MCF 10A (cell line): ENCODE results near the gene NOM1. TPM values are rescaled to one million over a fixed set of nuclear protein-coding genes. Genes with fewer than 3 reads are reported as not detected.

Experiments
- BruUV-seq: library from RNA; stranded (reverse); fragments of 400-500 nt; replicated peaks from 2 replicates; lab custom pipeline; 2021; lab: Mats Ljungman, UMichigan
- CTCF ChIA-PET: fragments of 300-600 bp; sonication (Branson Sonifier 250); formaldehyde crosslinking; extraction: SDS; loops from one replicate; lab custom pipeline; 2021; ENCODE audit warnings: antibody characterized with exemption, inconsistent platforms; lab: Yijun Ruan, JAX
- POLR2A ChIA-PET: fragments of 300-600, 350-650 bp; sonication (Branson Sonifier 250); formaldehyde crosslinking; extraction: SDS; loops from one replicate; lab custom pipeline; 2020; ENCODE audit warnings: antibody characterized with exemption, inconsistent platforms; lab: Yijun Ruan, JAX
- DNase-seq: peaks from one replicate; pipeline ENCODE4 v3.0.0-alpha.2; 2018; ENCODE audit not compliant: unreplicated experiment
- H3K27ac Mint-ChIP-seq: one replicate; pipeline ENCODE4 v1.8.0; 2022; ENCODE audit warnings: mild to moderate bottlenecking, low read depth, mixed read lengths; ENCODE audit not compliant: unreplicated experiment
- H3K27me3 Mint-ChIP-seq: one replicate; pipeline ENCODE4 v1.8.0; 2022; ENCODE audit warnings: mixed read lengths; ENCODE audit not compliant: insufficient read depth, unreplicated experiment
- H3K36me3 Mint-ChIP-seq: one replicate; pipeline ENCODE4 v1.8.0; 2022; ENCODE audit warnings: mild to moderate bottlenecking, moderate library complexity, mixed read lengths; ENCODE audit not compliant: insufficient read depth, unreplicated experiment
- H3K4me1 Mint-ChIP-seq: one replicate; pipeline ENCODE4 v1.8.0; 2022; ENCODE audit warnings: mixed read lengths; ENCODE audit not compliant: insufficient read depth, unreplicated experiment
- H3K4me3 Mint-ChIP-seq: one replicate; pipeline ENCODE4 v1.8.0; 2022; ENCODE audit warnings: mild to moderate bottlenecking, moderate library complexity, mixed read lengths; ENCODE audit not compliant: unreplicated experiment
- H3K9me3 Mint-ChIP-seq: one replicate; pipeline ENCODE4 v1.8.0; 2022; ENCODE audit warnings: mixed read lengths; ENCODE audit not compliant: unreplicated experiment
- intact Hi-C: fragments of 100-400 bp; cut with micrococcal nuclease; formaldehyde crosslinking; loops from 2 replicates; pipeline ENCODE4 v1.14.1; 2022
- total RNA-seq: library from RNA; stranded (reverse); gene quantifications from 2 replicates; pipeline ENCODE4 v1.2.3, GENCODE V29; 2022
- TF ChIP-seq, protein P1 (sequence below): fragments of 200-600 bp; IDR thresholded peaks from one replicate; pipeline ENCODE4 v1.8.0; 2022; ENCODE audit warnings: antibody characterized with exemption, mild to moderate bottlenecking; ENCODE audit not compliant: unreplicated experiment

Gene NOM1
- total RNA-seq, 1 experiment from 2014 or later, result 34.1 TPM

DNA sequence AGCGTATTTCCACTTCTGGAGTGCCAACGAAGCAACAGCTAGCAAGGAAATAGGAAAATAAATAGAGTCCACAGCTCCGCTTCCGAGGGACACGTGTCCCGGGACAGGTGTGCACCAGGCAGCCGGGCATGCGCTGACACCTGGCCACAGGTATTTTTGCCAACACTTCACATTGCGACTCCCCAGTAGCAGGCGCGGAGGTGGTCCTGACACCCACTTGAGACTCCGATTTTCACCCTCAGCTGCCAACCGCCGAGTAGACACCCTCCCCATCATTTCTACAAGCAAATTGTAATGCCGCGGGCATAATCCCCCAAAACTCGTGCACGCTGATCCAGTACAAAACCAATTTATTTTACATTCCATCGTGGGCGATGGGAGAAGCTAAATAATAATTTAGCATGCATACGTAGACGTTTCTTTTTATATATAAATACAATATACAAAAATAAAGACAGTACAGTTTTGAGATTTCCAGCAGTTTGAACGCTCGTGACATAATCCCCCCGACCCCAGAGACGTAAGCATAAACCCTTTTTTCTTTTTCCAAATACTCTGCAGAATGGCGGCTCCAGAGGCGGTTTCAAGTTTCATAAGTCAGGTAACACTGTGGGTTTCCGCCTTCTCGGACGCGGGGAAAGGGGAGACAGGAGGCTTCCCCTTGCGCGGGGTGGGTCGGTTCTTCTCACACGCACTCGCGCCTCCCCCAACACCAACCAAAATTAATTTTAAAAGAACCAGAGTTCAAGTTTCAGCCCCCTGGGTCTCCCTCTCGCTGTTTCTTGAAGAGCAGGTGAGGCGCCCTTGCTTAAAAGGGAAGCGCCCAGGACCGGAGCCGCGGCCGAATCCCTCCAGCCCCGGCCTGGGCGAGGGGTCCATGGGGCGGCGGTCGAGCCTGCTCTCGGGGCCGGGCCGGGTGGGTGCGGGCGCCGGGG, 55.3 kb downstream of the NOM1 start:
- CTCF ChIA-PET, result interaction anchor here (0.6 kb wide), 1 partner anchor 64 kb away, joined by 3 read pairs; no protein-coding TSS in a partner anchor
- no peaks in the 10 kb centered on the region for H3K9me3 Mint-ChIP-seq
- intact Hi-C loops, result no loop called here

DNA sequence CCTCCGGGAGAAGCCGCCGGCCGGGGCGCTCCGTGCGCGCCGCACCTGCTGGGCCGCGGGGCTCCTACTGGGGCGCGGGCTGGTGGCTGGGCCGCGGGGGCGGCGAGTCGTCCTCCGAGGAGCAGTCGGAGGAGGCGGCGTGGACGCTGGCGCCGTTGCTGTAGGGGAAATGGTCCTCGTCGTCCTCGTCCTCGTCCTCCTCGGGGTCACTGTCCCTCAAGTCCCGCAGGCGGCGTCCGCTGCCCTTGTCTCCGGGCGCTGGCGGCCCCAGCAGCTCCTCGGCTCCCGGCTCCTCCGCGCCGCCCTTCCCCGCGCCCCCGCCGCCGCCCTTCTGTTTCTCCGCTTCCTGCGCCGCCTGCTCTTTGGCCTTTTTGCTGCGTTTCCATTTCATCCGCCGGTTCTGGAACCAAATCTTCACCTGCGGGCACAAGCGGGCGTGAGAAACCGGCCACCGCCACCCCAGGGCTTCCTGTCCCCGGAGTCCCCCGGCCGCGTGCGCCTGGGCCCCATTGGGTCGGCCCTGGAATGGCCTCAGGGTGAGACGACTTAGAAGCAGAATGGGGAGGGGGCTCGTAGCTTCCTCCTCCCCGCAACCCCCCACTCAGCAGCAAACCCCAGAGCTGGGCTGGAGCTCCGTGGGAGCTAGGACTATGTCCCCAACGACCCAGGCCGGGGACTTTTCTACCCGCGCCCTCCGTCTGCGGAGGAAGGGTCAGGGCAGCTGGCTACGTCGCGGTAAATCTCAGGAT, 56.1 kb downstream of the NOM1 start:
- Mint-ChIP-seq H3K4me1 (peaks cover 4% of the 10 kb centered on the region), H3K36me3 (no peaks in the 10 kb centered on the region), H3K4me3 (no peak overlapping the region), H3K27ac (no peak overlapping the region), H3K9me3 (no peaks in the 10 kb centered on the region), H3K27me3 (no peaks in the 10 kb centered on the region)
- intact Hi-C loops, result no loop called here
- CTCF ChIA-PET, result interaction anchor here (0.7 kb wide), 2 partner anchors 36 to 61 kb away, joined by 3 read pairs; no protein-coding TSS in a partner anchor
- POLR2A ChIA-PET, result no interaction called here
- TF ChIP-seq, protein P1, sequence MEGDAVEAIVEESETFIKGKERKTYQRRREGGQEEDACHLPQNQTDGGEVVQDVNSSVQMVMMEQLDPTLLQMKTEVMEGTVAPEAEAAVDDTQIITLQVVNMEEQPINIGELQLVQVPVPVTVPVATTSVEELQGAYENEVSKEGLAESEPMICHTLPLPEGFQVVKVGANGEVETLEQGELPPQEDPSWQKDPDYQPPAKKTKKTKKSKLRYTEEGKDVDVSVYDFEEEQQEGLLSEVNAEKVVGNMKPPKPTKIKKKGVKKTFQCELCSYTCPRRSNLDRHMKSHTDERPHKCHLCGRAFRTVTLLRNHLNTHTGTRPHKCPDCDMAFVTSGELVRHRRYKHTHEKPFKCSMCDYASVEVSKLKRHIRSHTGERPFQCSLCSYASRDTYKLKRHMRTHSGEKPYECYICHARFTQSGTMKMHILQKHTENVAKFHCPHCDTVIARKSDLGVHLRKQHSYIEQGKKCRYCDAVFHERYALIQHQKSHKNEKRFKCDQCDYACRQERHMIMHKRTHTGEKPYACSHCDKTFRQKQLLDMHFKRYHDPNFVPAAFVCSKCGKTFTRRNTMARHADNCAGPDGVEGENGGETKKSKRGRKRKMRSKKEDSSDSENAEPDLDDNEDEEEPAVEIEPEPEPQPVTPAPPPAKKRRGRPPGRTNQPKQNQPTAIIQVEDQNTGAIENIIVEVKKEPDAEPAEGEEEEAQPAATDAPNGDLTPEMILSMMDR, result no peak
- DNase-seq, result no peak
- BruUV-seq, result no TSS peak

More for the DNA sequence above, 55.3 kb downstream of the NOM1 start:
- H3K4me3 Mint-ChIP-seq, result no peak overlapping the region
- no peak for DNase-seq
- BruUV-seq, result no TSS peak
- TF ChIP-seq, protein P1, result no peak
- no peaks in the 10 kb centered on the region for H3K36me3 Mint-ChIP-seq
- peaks cover 6% of the 10 kb centered on the region for H3K4me1 Mint-ChIP-seq
- no peak overlapping the region for H3K27ac Mint-ChIP-seq
- POLR2A ChIA-PET, result no interaction called here
- no peaks in the 10 kb centered on the region for H3K27me3 Mint-ChIP-seq

DNA sequence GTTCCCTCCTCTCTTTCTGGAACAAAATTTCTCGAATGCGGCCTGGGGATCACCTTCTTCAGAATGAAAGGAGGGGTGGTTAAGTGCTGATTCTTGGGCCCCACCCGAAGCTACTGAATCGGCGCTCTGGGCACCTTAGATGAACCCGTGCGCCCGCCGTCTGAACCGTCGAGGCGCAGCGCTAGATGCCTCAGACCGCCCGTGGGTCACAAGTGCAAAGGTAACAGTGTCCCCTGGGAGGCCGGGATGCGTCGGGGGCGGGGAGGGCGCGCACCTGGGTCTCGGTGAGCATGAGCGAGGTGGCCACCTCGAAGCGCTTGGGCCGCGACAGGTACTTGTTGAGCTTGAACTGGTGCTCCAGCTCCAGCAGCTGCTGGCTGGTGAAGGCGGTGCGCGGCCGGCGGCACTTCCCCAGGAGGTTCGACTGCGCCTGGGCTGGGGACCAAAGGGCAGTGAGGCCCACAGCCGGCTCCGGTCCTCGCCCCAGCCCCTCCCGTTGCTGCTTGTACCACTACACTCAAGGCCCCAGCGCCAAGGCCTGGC, 56.8 kb downstream of the NOM1 start:
- Mint-ChIP-seq H3K4me1 (no peaks in the 10 kb centered on the region), H3K27me3 (no peaks in the 10 kb centered on the region), H3K36me3 (no peaks in the 10 kb centered on the region), H3K9me3 (no peaks in the 10 kb centered on the region), H3K27ac (no peak overlapping the region), H3K4me3 (no peak overlapping the region)
- ChIA-PET POLR2A (no interaction called here), CTCF (interaction anchor here (0.7 kb wide), 2 partner anchors 37 to 62 kb away, joined by 3 read pairs; no protein-coding TSS in a partner anchor)
- intact Hi-C loops, result no loop called here
- TF ChIP-seq, protein P1, result no peak
- no TSS peak for BruUV-seq
- no peak for DNase-seq
